Hematopoietic multipotent progenitor cell (in vitro differentiated cells): Measurements from ENCODE around the gene CALHM3. TPM values are rescaled to one million over a fixed set of nuclear protein-coding genes. Genes with fewer than 3 reads are reported as not detected.
"Not testable (repeated sequence)": the region's sequence is repeated elsewhere in the genome, so short reads cannot be mapped to it uniquely, and the experiment has no call there.

ENCODE experiments used
- DNase-seq, 3 donors: peaks; one replicate each; pipeline ENCODE4 v3.0.0-alpha.2; 2011 to 2015; ENCODE audit warnings: low read depth in 2 of 3, low spot score in 2 of 3
- total RNA-seq: library from RNA; depleted of rRNA; stranded (reverse); fragments of >200 nt; gene quantifications from one replicate; pipeline ENCODE4 v1.2.3, GENCODE V29; 2012

The CALHM3 gene
- total RNA-seq, result 0.27 TPM

GRCh38 chr10:103479135-103479534 lies at the start of gene CALHM3:
Gene CALHM3, minus strand, starts transcription at chr10:103479240. Its CDS starts 208 bp downstream, at chr10:103479032.
- no peak for DNase-seq

GRCh38 chr10:103528549-103528948 lies 49.5 kb upstream of the CALHM3 start:
- DNase-seq, result no peak

- DNase-seq, result not testable (repeated sequence)
Observed at GRCh38 chr10:103527476-103527875, 48.4 kb upstream of the CALHM3 start.

- no peak for DNase-seq
Observed at GRCh38 chr10:103525901-103526300, 46.9 kb upstream of the CALHM3 start.

- DNase-seq, result no peak
Observed at GRCh38 chr10:103523683-103524082, 44.6 kb upstream of the CALHM3 start.

- not testable (repeated sequence) for DNase-seq
Observed at GRCh38 chr10:103522006-103522405, 43.0 kb upstream of the CALHM3 start.

- no peak for DNase-seq
Observed at GRCh38 chr10:103519798-103520197, 40.8 kb upstream of the CALHM3 start.

- DNase-seq, result no peak
Observed at GRCh38 chr10:103517234-103518085, 38.4 kb upstream of the CALHM3 start.

- no peak for DNase-seq
Observed at GRCh38 chr10:103514244-103514643, 35.2 kb upstream of the CALHM3 start.

- no peak for DNase-seq
Observed at GRCh38 chr10:103513380-103514060, 34.5 kb upstream of the CALHM3 start.

GRCh38 chr10:103512591-103513379 lies 33.7 kb upstream of the CALHM3 start:
- no peak for DNase-seq

GRCh38 chr10:103512166-103512565 lies 33.1 kb upstream of the CALHM3 start:
- DNase-seq, result no peak

- DNase-seq, result no peak
Observed at GRCh38 chr10:103510791-103511752, 32.0 kb upstream of the CALHM3 start.

GRCh38 chr10:103510046-103510685 lies 31.1 kb upstream of the CALHM3 start:
- DNase-seq, result no peak

GRCh38 chr10:103507235-103508191 lies 28.5 kb upstream of the CALHM3 start:
- DNase-seq, result no peak

GRCh38 chr10:103506061-103506460 lies 27.0 kb upstream of the CALHM3 start:
- no peak for DNase-seq

GRCh38 chr10:103504181-103504783 lies 25.2 kb upstream of the CALHM3 start:
- DNase-seq, result peak in 2 of 3 donors; percentile 55 to 59

- not testable (repeated sequence) for DNase-seq
Observed at GRCh38 chr10:103503777-103504176, 24.7 kb upstream of the CALHM3 start.
